ENCODE data around the gene KLHDC10.

The KLHDC10 gene

GRCh38 chr7:130069978-130070860 is at the start of gene KLHDC10:
KLHDC10 (plus strand) TSS chr7:130070534; CDS start chr7:130070644, 110 bp downstream.
- peak; percentile 93 for ATAC-seq (ENCODE audit: insufficient read depth, low read depth)
- TF ChIP-seq CTCF (IDR thresholded peaks at IDR 0.05; ENCODE audit: borderline replicate concordance, extremely low read depth, low read length, poor library complexity, severe bottlenecking) = no peak
- TF ChIP-seq EZH2 (IDR thresholded peaks at IDR 0.05; ENCODE audit: borderline replicate concordance, low read depth, low read length, severe bottlenecking) = no peak
- Histone ChIP-seq H3K9me3 (ENCODE audit: insufficient read depth, low read length, severe bottlenecking) (no peaks in the 10 kb centered on the region), H3K4me3 (ENCODE audit: low read depth in 1 of 2, low read length in 2 of 2) (peak within 1 kb of the TSS; percentile 53 to 68), H2AFZ (ENCODE audit: low read depth, low read length) (peak within 1 kb of the TSS; percentile 95), H3K79me2 (ENCODE audit: insufficient read depth, low read length) (peaks cover 46% of the 10 kb centered on the region), H3K27me3 (ENCODE audit: insufficient read depth, low read length, poor library complexity) (no peaks in the 10 kb centered on the region), H3K27ac (ENCODE audit: low read length) (peak within 1 kb of the TSS; percentile 82), H3K4me2 (ENCODE audit: insufficient read depth, low read length) (peak within 1 kb of the TSS; percentile 83), H3K9ac (ENCODE audit: low read depth, low read length) (peak within 1 kb of the TSS; percentile 61), H3K36me3 (ENCODE audit: insufficient read depth, low read length) (no peaks in the 10 kb centered on the region), H3K4me1 (ENCODE audit: insufficient read depth, low read length) (peaks cover 28% of the 10 kb centered on the region), H4K20me1 (ENCODE audit: insufficient read depth, low read length) (peaks cover 9% of the 10 kb centered on the region; the same call in 1 of the 2 replicates)
- DNase-seq = peak; percentile 97

DNA sequence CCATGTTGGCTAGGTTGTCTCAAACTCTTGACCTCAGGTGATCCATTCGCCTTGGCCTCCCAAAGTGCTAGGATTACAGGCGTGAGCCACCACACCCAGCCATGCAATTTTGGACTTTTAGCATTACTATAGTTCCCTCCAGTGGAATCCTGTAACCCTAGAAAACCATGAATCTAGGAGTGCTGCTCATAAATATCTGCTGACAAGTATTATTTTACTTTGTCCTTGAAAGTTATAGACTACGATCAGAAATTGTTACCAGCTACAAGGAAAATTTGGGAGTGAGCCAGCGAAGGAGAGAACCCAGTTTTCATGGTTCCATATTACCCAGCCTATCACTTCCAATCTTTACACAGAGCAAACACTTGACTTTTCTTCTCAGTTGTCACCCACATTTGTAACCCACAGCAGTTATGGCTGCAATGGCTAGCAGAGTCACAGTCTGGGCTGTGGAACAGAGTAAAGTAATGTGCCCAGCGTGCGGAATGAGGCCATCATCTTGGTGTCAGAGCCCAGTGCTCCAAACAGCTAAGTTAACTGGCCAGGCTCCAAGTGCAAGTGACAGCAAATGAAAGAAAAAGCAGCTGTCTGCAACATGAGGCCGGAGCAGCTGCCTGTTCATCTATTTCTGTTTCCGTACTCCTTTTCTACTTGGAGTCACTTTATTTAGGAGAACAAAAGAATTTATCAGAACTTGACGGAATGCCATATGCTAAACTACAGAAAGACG is 49.1 kb upstream of the KLHDC10 start:
- no peak for DNase-seq
- Histone ChIP-seq H3K36me3 (ENCODE audit: insufficient read depth, low read length) (peaks cover 72% of the 10 kb centered on the region), H3K9ac (ENCODE audit: low read depth, low read length) (no peak overlapping the region), H3K4me1 (ENCODE audit: insufficient read depth, low read length) (no peaks in the 10 kb centered on the region), H3K9me3 (ENCODE audit: insufficient read depth, low read length, severe bottlenecking) (no peaks in the 10 kb centered on the region), H3K27me3 (ENCODE audit: insufficient read depth, low read length, poor library complexity) (no peaks in the 10 kb centered on the region), H3K4me3 (ENCODE audit: low read depth in 1 of 2, low read length in 2 of 2) (no peak overlapping the region), H3K27ac (ENCODE audit: low read length) (no peak overlapping the region), H3K4me2 (ENCODE audit: insufficient read depth, low read length) (no peak overlapping the region), H3K79me2 (ENCODE audit: insufficient read depth, low read length) (no peaks in the 10 kb centered on the region), H4K20me1 (ENCODE audit: insufficient read depth, low read length) (no peaks in the 10 kb centered on the region), H2AFZ (ENCODE audit: low read depth, low read length) (no peak overlapping the region)
- no peak for TF ChIP-seq EZH2 (IDR thresholded peaks at IDR 0.05; ENCODE audit: borderline replicate concordance, low read depth, low read length, severe bottlenecking)
- no peak for TF ChIP-seq CTCF (IDR thresholded peaks at IDR 0.05; ENCODE audit: borderline replicate concordance, extremely low read depth, low read length, poor library complexity, severe bottlenecking)
- ATAC-seq (ENCODE audit: insufficient read depth, low read depth) = no peak

DNA sequence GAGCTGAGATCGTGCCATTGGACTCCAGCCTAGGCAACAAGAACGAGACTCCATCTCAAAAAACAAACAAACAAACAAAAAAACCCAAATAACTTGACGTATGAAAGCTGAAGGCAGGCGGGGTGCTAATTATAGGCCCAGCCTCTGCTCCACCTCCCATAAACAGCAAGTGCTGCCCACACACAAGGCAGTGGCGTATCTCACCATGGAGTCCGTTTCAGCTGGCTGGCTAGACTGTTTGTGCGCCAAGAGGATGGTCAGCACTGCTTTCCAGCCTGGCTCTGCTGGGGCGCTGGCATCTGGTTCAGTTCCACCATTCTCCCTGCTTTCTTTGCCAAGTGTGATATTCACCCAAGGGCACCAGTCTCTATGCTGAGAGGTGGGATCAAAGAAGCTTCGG is 48.2 kb upstream of the KLHDC10 start:
- TF ChIP-seq EZH2 (IDR thresholded peaks at IDR 0.05; ENCODE audit: borderline replicate concordance, low read depth, low read length, severe bottlenecking) = no peak
- no peak for TF ChIP-seq CTCF (IDR thresholded peaks at IDR 0.05; ENCODE audit: borderline replicate concordance, extremely low read depth, low read length, poor library complexity, severe bottlenecking)
- H3K4me2 ChIP-seq (ENCODE audit: insufficient read depth, low read length) = no peak overlapping the region
- no peak overlapping the region for H3K27ac ChIP-seq (ENCODE audit: low read length)
- no peaks in the 10 kb centered on the region for H3K9me3 ChIP-seq (ENCODE audit: insufficient read depth, low read length, severe bottlenecking)
- no peaks in the 10 kb centered on the region for H3K27me3 ChIP-seq (ENCODE audit: insufficient read depth, low read length, poor library complexity)
- H3K79me2 ChIP-seq (ENCODE audit: insufficient read depth, low read length) = no peaks in the 10 kb centered on the region
- no peak overlapping the region for H2AFZ ChIP-seq (ENCODE audit: low read depth, low read length)
- no peaks in the 10 kb centered on the region for H3K4me1 ChIP-seq (ENCODE audit: insufficient read depth, low read length)
- H3K36me3 ChIP-seq (ENCODE audit: insufficient read depth, low read length) = peaks cover 77% of the 10 kb centered on the region
- H3K4me3 ChIP-seq (ENCODE audit: low read depth in 1 of 2, low read length in 2 of 2) = no peak overlapping the region
- no peaks in the 10 kb centered on the region for H4K20me1 ChIP-seq (ENCODE audit: insufficient read depth, low read length)
- DNase-seq (no peak), ATAC-seq (ENCODE audit: insufficient read depth, low read depth) (no peak)
- no peak overlapping the region for H3K9ac ChIP-seq (ENCODE audit: low read depth, low read length)
